K562 (cell line): ENCODE measurements around the gene ECSIT. TPM values are rescaled to one million over a fixed set of nuclear protein-coding genes. Genes with fewer than 3 reads are reported as not detected.
A peak's percentile ranks its signal among the peaks of the same experiment; 100 is the strongest.

Source experiments
- ATAC-seq: fragments of 200-7000 bp; cut with Tn5 transposase; 3 replicates; pipeline ENCODE4 v1.9.1; 2020; ENCODE audit warnings: moderate library complexity
- BruUV-seq: library from RNA; stranded (reverse); fragments of 400-500 nt; replicated peaks from 2 replicates; lab custom pipeline; 2021; lab: Mats Ljungman, UMichigan
- CTCF ChIA-PET: fragments of 300-600 bp; formaldehyde crosslinking; extraction: SDS; loops from one replicate; lab custom pipeline; 2021; ENCODE audit warnings: low intra/inter-chr PET ratio; lab: Yijun Ruan, JAX
- POLR2A ChIA-PET: fragments of 300-600, 350-650 bp; sonication (Branson Sonifier 250); formaldehyde crosslinking; extraction: SDS; loops from one replicate; lab custom pipeline; 2021; ENCODE audit warnings: antibody characterized with exemption, inconsistent platforms; lab: Yijun Ruan, JAX
- DNase-seq, 4 experiments: peaks; one replicate each; pipeline versions ENCODE4 v3.0.0 to v3.0.0-alpha.2; 2011 to 2018; ENCODE audit warnings: low spot score in 3 of 4, mixed read lengths in 3 of 4; ENCODE audit errors: extremely low read depth in 1 of 4
- FAIRE-seq: peaks from 2 replicates; lab custom pipeline; 2011; peaks lifted over from hg19 to GRCh38; lab: Jason Lieb, UNC
- H2AFZ ChIP-seq: 2 replicates; pipeline ENCODE4 v1.6.0; 2011; ENCODE audit warnings: low read depth, low read length, control low read depth, inconsistent platforms
- H3K27ac ChIP-seq: fragments of 200-600 bp; 3 replicates; pipeline ENCODE4 v1.8.0; 2011; ENCODE audit warnings: low read depth, mild to moderate bottlenecking, control low read depth, inconsistent platforms, low read length, moderate library complexity, mixed read lengths; ENCODE audit errors: extremely low read depth
- H3K27me3 ChIP-seq, 2 experiments: fragments of 300-600 bp in 1 of 2; 2 replicates in 1 of 2; 3 replicates in 1 of 2; pipeline versions ENCODE4 v1.6.0 to v1.8.0; 2011; ENCODE audit warnings: inconsistent platforms in 2 of 2, low read length in 2 of 2, mild to moderate bottlenecking in 1 of 2, mixed read lengths in 1 of 2, moderate library complexity in 1 of 2; ENCODE audit not compliant: control insufficient read depth in 2 of 2, insufficient read depth in 2 of 2
- H3K36me3 ChIP-seq: fragments of 300-600 bp; 3 replicates; pipeline ENCODE4 v1.8.0; 2011; ENCODE audit warnings: mild to moderate bottlenecking, low read length, inconsistent platforms; ENCODE audit not compliant: control insufficient read depth, insufficient read depth
- H3K4me1 ChIP-seq, 2 experiments: fragments of 200-600 bp in 1 of 2; replicated peaks in 1 of 2; 2 replicates in 1 of 2; 3 replicates in 1 of 2; pipeline versions ENCODE4 v1.5.1 to v1.8.0; 2011; ENCODE audit warnings: inconsistent platforms in 2 of 2, low read length in 2 of 2, mild to moderate bottlenecking in 1 of 2, mixed read lengths in 1 of 2, moderate library complexity in 1 of 2; ENCODE audit not compliant: control insufficient read depth in 2 of 2, insufficient read depth in 2 of 2
- H3K4me2 ChIP-seq: 2 replicates; pipeline ENCODE4 v1.6.1; 2011; ENCODE audit warnings: low read length, control low read depth, inconsistent platforms, mixed read lengths; ENCODE audit not compliant: insufficient read depth
- H3K4me3 ChIP-seq: fragments of 200-600 bp; sonication (generic), shearing (Covaris generic); 2 replicates; pipeline ENCODE4 v1.5.1; 2016; ENCODE audit warnings: control low read depth, inconsistent platforms
- H3K79me2 ChIP-seq: fragments of 200-600 bp; 3 replicates; pipeline ENCODE4 v1.8.0; 2011; ENCODE audit warnings: low read length, inconsistent platforms; ENCODE audit not compliant: control insufficient read depth, insufficient read depth
- H3K9ac ChIP-seq, 2 experiments: 2 replicates each; pipeline versions ENCODE4 v1.6.0 to v1.6.1; 2011; ENCODE audit warnings: low read depth in 2 of 2, low read length in 2 of 2, control low read depth in 1 of 2, inconsistent platforms in 1 of 2, mild to moderate bottlenecking in 1 of 2, mixed read lengths in 1 of 2; ENCODE audit not compliant: insufficient read depth in 1 of 2
- H3K9me1 ChIP-seq: one replicate; pipeline ENCODE4 v1.6.0; 2011; ENCODE audit warnings: inconsistent platforms, mild to moderate bottlenecking, low read length, moderate library complexity; ENCODE audit not compliant: control insufficient read depth, insufficient read depth
- H3K9me3 ChIP-seq: replicated peaks from 2 replicates; pipeline ENCODE4 v1.5.1; 2011; ENCODE audit warnings: low read depth, low read length, inconsistent platforms; ENCODE audit not compliant: control insufficient read depth, insufficient read depth
- H4K20me1 ChIP-seq: replicated peaks from 2 replicates; pipeline ENCODE4 v1.6.1; 2011; ENCODE audit warnings: low read length, inconsistent platforms, mixed read lengths; ENCODE audit not compliant: control insufficient read depth, insufficient read depth
- ATF6 ChIP-seq: sonication (generic); formaldehyde crosslinking; IDR thresholded peaks from 2 replicates; pipeline ENCODE4 v1.4.0; 2020; ENCODE audit warnings: mild to moderate bottlenecking, missing genetic modification reagents
- CCNT2 ChIP-seq: IDR thresholded peaks from 2 replicates; pipeline ENCODE4 v1.6.1; 2011; ENCODE audit warnings: borderline replicate concordance, low read depth, mild to moderate bottlenecking, moderate library complexity, mixed read lengths, low read length; ENCODE audit not compliant: insufficient read length; ENCODE audit errors: extremely low read depth
- CHAMP1 ChIP-seq: fragments of 450-650 bp; IDR thresholded peaks from 2 replicates; pipeline ENCODE4 v1.6.1; 2016; ENCODE audit warnings: mild to moderate bottlenecking
- CXXC5 ChIP-seq: fragments of 250-450 bp; sonication (Bioruptor Pico); IDR thresholded peaks from 2 replicates; pipeline ENCODE4 v1.8.0; 2022; ENCODE audit warnings: inconsistent platforms, mild to moderate bottlenecking, moderate library complexity
- ELF4 ChIP-seq: fragments of 450-650 bp; formaldehyde crosslinking; IDR thresholded peaks from 2 replicates; pipeline ENCODE4 v1.4.0; 2022; ENCODE audit warnings: missing genetic modification characterization
- FIP1L1 ChIP-seq: fragments of 200-400 bp; formaldehyde crosslinking; IDR thresholded peaks from 2 replicates; pipeline ENCODE4 v1.6.1; 2018; ENCODE audit warnings: mild to moderate bottlenecking, low read depth, low read length; ENCODE audit not compliant: poor library complexity, severe bottlenecking
- FOXK1 ChIP-seq: sonication (generic); formaldehyde crosslinking; IDR thresholded peaks from 2 replicates; pipeline ENCODE4 v1.8.0; 2022; ENCODE audit warnings: missing genetic modification reagents, mild to moderate bottlenecking, borderline replicate concordance
- L3MBTL2 ChIP-seq: fragments of 450-650 bp; IDR thresholded peaks from 2 replicates; pipeline ENCODE4 v1.6.1; 2016; ENCODE audit warnings: mild to moderate bottlenecking, moderate library complexity
- PBX2 ChIP-seq, 2 experiments: IDR thresholded peaks in 1 of 2; conservative IDR thresholded peaks in 1 of 2; 2 replicates each; pipeline ENCODE4 v1.6.1; 2016; ENCODE audit warnings: low read depth in 2 of 2, mild to moderate bottlenecking in 1 of 2, missing compliant biosample characterization in 1 of 2, missing genetic modification characterization in 1 of 2, moderate library complexity in 1 of 2
- SAFB ChIP-seq: fragments of 200-400 bp; formaldehyde crosslinking; IDR thresholded peaks from 2 replicates; pipeline ENCODE4 v1.6.1; 2017; ENCODE audit warnings: low read depth, low read length, borderline replicate concordance
- THRB ChIP-seq: fragments of 450-650 bp; formaldehyde crosslinking; conservative IDR thresholded peaks from 2 replicates; pipeline ENCODE4 v1.4.0; 2022; ENCODE audit warnings: mild to moderate bottlenecking, missing genetic modification characterization
- ZBTB8A ChIP-seq: fragments of 450-650 bp; IDR thresholded peaks from 2 replicates; pipeline ENCODE4 v1.6.1; 2018; ENCODE audit warnings: mild to moderate bottlenecking, moderate library complexity; ENCODE audit not compliant: partially characterized antibody
- WGBS: fragments of 100-300 bp; shearing (Covaris generic); methylation state at CpG from one replicate; pipeline ENCODE4 v1.1.6; 2016; ENCODE audit warnings: low coverage, mixed read lengths; ENCODE audit not compliant: insufficient coverage; ENCODE audit errors: missing lambda C conversion rate; 5-methylcytosine and 5-hydroxymethylcytosine counted together
- in situ Hi-C: fragments of 300-500 bp; cut with MboI; formaldehyde crosslinking; loops from 4 replicates; pipeline ENCODE4 v1.15.0; 2018; ENCODE audit warnings: inconsistent platforms, mixed read lengths
- intact Hi-C: fragments of 100-400 bp; cut with micrococcal nuclease; formaldehyde crosslinking; loops from 2 replicates; pipeline ENCODE4 v1.14.2; 2022
- polyA plus RNA-seq, 8 experiments: library from polyadenylated mRNA; depleted of rRNA in 4 of 8; stranded (reverse) in 5 of 8; unstranded in 3 of 8; fragments of >200 nt; fragmentation: Nextera tagmentation in 2 of 8; fragmentation: Illumina TruSeq in 1 of 8; extraction: Ambion mirVana in 2 of 8; extraction: Trizol in 1 of 8; gene quantifications; 2 replicates each; pipeline versions ENCODE4 v1.2.1 to v1.2.3, GENCODE V29; 2011 to 2014; ENCODE audit warnings: inconsistent platforms in 1 of 8, missing spikeins in 1 of 8
- total RNA-seq, 7 experiments: library from RNA; depleted of rRNA in 6 of 7; stranded (reverse); fragments of >200 nt in 6 of 7; fragmentation: Illumina TruSeq in 2 of 7; extraction: Trizol in 2 of 7; gene quantifications; 2 replicates each; pipeline versions ENCODE4 v1.2.1 to v1.2.3, GENCODE V29; 2011 to 2021; ENCODE audit warnings: low replicate concordance in 1 of 7

ECSIT gene
- total and polyA plus RNA-seq, 9 of the 15 experiments (the other 6 are each of a cell fraction or from before 2014, with no cell fraction given): 1.1 to 82.5 (median 43.9) TPM

GRCh38 chr19:11534538-11534937 is 5.6 kb upstream of the ECSIT start:
- no peaks in the 10 kb centered on the region for H3K36me3 ChIP-seq
- DNase-seq (no peak), FAIRE-seq (no peak), ATAC-seq (no peak)
- no peaks in the 10 kb centered on the region for H4K20me1 ChIP-seq
- no peaks in the 10 kb centered on the region for H3K9me3 ChIP-seq
- no peak overlapping the region for H3K4me2 ChIP-seq
- H3K79me2 ChIP-seq: no peaks in the 10 kb centered on the region
- H2AFZ ChIP-seq: no peak overlapping the region
- in situ Hi-C loops: no loop called here
- BruUV-seq: no TSS peak
- 80% methylated on average over 1 of the region's 1 CpG for WGBS
- POLR2A ChIA-PET: interaction anchor here (0.9 kb wide), 1 partner anchor 34 kb away, joined by 3 read pairs; no protein-coding TSS in a partner anchor
- intact Hi-C loops: no loop called here
- H3K27me3 ChIP-seq: no peaks in the 10 kb centered on the region
- H3K27ac ChIP-seq: no peak overlapping the region
- peaks cover 31 to 38% of the 10 kb centered on the region in 2 experiments; a peak in 4 of 5 replicates for H3K4me1 ChIP-seq
- H3K9me1 ChIP-seq: no peaks in the 10 kb centered on the region
- H3K9ac ChIP-seq: no peak overlapping the region; a peak in 1 of 4 replicates
- CTCF ChIA-PET: no interaction called here
- H3K4me3 ChIP-seq: no peak overlapping the region
- TF ChIP-seq FOXK1 (CRISPR knock-in tag) (no peak), ZBTB8A (no peak), PBX2 (CRISPR knock-in tag; IDR thresholded peaks at IDR 0.05; ENCODE audit: low read depth) (no peak), PBX2 (tag; conservative IDR thresholded peaks at IDR 0.05; ENCODE audit: low read depth) (no peak), CHAMP1 (no peak), SAFB (no peak), ELF4 (CRISPR knock-in tag) (peak; percentile 75; the same call in 1 of the 2 replicates), FIP1L1 (no peak), ATF6 (CRISPR knock-in tag) (no peak), THRB (CRISPR knock-in tag) (0 out of 2 replicates have a peak, but pooled peaks have one; percentile 64), CCNT2 (no peak), L3MBTL2 (no peak), CXXC5 (CRISPR knock-in tag) (no peak)
